PC-9 (cell line): ENCODE results near the gene MAN1A1. TPM values are rescaled to one million over a fixed set of nuclear protein-coding genes. Genes with fewer than 3 reads are reported as not detected.

ENCODE experiments used
- BruUV-seq: library from RNA; stranded (reverse); fragments of 400-500 nt; replicated peaks from 2 replicates; lab custom pipeline; 2021; lab: Mats Ljungman, UMichigan
- CTCF ChIA-PET: fragments of 300-600 bp; sonication (Branson Sonifier 250); formaldehyde crosslinking; loops from one replicate; lab custom pipeline; 2022; ENCODE audit warnings: antibody characterized with exemption; lab: Charles Lee
- POLR2A ChIA-PET: fragments of 300-600 bp; sonication (Branson Sonifier 250); formaldehyde crosslinking; loops from one replicate; lab custom pipeline; 2022; ENCODE audit warnings: antibody characterized with exemption; ENCODE audit not compliant: unreplicated experiment; lab: Charles Lee
- DNase-seq, 2 experiments: peaks; one replicate each; pipeline versions ENCODE4 v3.0.0 to v3.0.0-alpha.2; 2015 to 2022; ENCODE audit warnings: mixed read lengths in 1 of 2
- H2AFZ ChIP-seq: fragments of 200-600 bp; sonication (generic); 2 replicates; pipeline ENCODE4 v1.8.1; 2017; ENCODE audit warnings: antibody characterized with exemption
- H3F3A ChIP-seq: fragments of 200-600 bp; sonication (generic); 2 replicates; pipeline ENCODE4 v1.8.1; 2017; ENCODE audit warnings: antibody characterized with exemption, mild to moderate bottlenecking, low read depth; ENCODE audit not compliant: insufficient read depth
- H3K27ac ChIP-seq: fragments of 200-600 bp; sonication (generic); 2 replicates; pipeline ENCODE4 v1.6.1; 2016; ENCODE audit warnings: mixed run types
- H3K27me3 ChIP-seq: fragments of 200-600 bp; sonication (generic); 2 replicates; pipeline ENCODE4 v1.6.1; 2016; ENCODE audit warnings: low read depth, mixed run types; ENCODE audit not compliant: insufficient read depth
- H3K36me3 ChIP-seq: fragments of 200-600 bp; sonication (generic); 2 replicates; pipeline ENCODE4 v1.6.1; 2016; ENCODE audit warnings: low read depth, mixed run types
- H3K4me1 ChIP-seq: fragments of 200-600 bp; sonication (generic); replicated peaks from 2 replicates; pipeline ENCODE4 v1.6.1; 2016; ENCODE audit warnings: mixed run types; ENCODE audit not compliant: insufficient read depth
- H3K4me2 ChIP-seq: fragments of 200-600 bp; sonication (generic); 2 replicates; pipeline ENCODE4 v1.6.1; 2017; ENCODE audit warnings: mixed run types
- H3K4me3 ChIP-seq: fragments of 200-600 bp; sonication (generic); 2 replicates; pipeline ENCODE4 v1.6.1; 2016; ENCODE audit warnings: mixed run types
- H3K79me2 ChIP-seq: fragments of 200-600 bp; sonication (generic); 2 replicates; pipeline ENCODE4 v1.6.1; 2017; ENCODE audit warnings: low read depth, mixed run types
- H3K9me2 ChIP-seq: fragments of 200-600 bp; sonication (generic); 2 replicates; pipeline ENCODE4 v1.8.1; 2017; ENCODE audit warnings: mild to moderate bottlenecking; ENCODE audit not compliant: insufficient read depth
- H3K9me3 ChIP-seq: fragments of 200-600 bp; sonication (generic); 2 replicates; pipeline ENCODE4 v1.8.1; 2016; ENCODE audit warnings: low read depth; ENCODE audit not compliant: insufficient read depth
- H4K20me1 ChIP-seq: fragments of 200-600 bp; sonication (generic); 2 replicates; pipeline ENCODE4 v1.8.1; 2017; ENCODE audit not compliant: insufficient read depth
- EZH2 ChIP-seq: fragments of 200-600 bp; sonication (generic); IDR thresholded peaks from 2 replicates; pipeline ENCODE4 v1.8.0; 2017; ENCODE audit warnings: antibody characterized with exemption, low read depth
- intact Hi-C: fragments of 100-400 bp; cut with micrococcal nuclease; formaldehyde crosslinking; loops from one replicate; pipeline ENCODE4 v1.10.0; 2022; ENCODE audit not compliant: unreplicated experiment
- total RNA-seq: library from RNA; stranded (reverse); gene quantifications from 2 replicates; pipeline ENCODE4 v1.2.3, GENCODE V29; 2021
- TF ChIP-seq, protein P1 (sequence below): fragments of 200-600 bp; sonication (generic); conservative IDR thresholded peaks from 2 replicates; pipeline ENCODE4 v1.6.1; 2017; ENCODE audit warnings: mixed run types, antibody characterized with exemption, mild to moderate bottlenecking, moderate library complexity

Gene MAN1A1
- total RNA-seq, 1 experiment from 2014 or later, result 13.4 TPM

GRCh38 chr6:119328892-119329793, 20.4 kb downstream of the MAN1A1 start:
- Histone ChIP-seq H3K9me3 (no peaks in the 10 kb centered on the region), H3K36me3 (no peaks in the 10 kb centered on the region; the same call in 1 of the 2 replicates), H3F3A (no peaks in the 10 kb centered on the region), H3K27me3 (no peaks in the 10 kb centered on the region), H3K4me3 (no peak overlapping the region), H3K79me2 (no peaks in the 10 kb centered on the region), H3K4me2 (no peak overlapping the region), H3K27ac (no peak overlapping the region), H3K4me1 (no peaks in the 10 kb centered on the region), H4K20me1 (peaks cover 5% of the 10 kb centered on the region; the same call in 1 of the 2 replicates), H2AFZ (no peak overlapping the region), H3K9me2 (no peaks in the 10 kb centered on the region)
- no TSS peak for BruUV-seq
- intact Hi-C loops, result no loop called here
- CTCF ChIA-PET, result no interaction called here
- no peak for TF ChIP-seq EZH2
- TF ChIP-seq, protein P1, sequence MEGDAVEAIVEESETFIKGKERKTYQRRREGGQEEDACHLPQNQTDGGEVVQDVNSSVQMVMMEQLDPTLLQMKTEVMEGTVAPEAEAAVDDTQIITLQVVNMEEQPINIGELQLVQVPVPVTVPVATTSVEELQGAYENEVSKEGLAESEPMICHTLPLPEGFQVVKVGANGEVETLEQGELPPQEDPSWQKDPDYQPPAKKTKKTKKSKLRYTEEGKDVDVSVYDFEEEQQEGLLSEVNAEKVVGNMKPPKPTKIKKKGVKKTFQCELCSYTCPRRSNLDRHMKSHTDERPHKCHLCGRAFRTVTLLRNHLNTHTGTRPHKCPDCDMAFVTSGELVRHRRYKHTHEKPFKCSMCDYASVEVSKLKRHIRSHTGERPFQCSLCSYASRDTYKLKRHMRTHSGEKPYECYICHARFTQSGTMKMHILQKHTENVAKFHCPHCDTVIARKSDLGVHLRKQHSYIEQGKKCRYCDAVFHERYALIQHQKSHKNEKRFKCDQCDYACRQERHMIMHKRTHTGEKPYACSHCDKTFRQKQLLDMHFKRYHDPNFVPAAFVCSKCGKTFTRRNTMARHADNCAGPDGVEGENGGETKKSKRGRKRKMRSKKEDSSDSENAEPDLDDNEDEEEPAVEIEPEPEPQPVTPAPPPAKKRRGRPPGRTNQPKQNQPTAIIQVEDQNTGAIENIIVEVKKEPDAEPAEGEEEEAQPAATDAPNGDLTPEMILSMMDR, result no peak
- DNase-seq, result no peak
- POLR2A ChIA-PET, result no interaction called here

DNA sequence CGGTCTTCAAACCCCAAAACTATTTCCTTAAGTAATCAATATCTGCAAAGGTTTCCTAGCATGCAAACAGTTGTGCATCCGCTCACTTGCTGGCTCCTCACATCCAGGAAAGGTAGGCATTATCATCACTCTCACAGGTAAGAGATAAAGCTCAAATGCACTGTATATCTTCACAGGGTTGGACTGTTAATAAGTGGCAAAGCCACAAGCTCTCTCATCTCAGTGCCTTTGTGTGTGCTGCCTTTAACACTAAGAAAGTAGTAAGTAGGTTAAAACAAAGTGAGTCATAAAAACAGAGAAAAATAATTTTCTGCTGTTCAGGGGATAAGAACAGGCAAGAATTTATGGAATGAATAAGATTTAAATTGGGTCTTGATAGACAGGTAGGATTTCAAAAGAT, 21.3 kb downstream of the MAN1A1 start:
- H3K79me2 ChIP-seq, result no peaks in the 10 kb centered on the region
- intact Hi-C loops, result no loop called here
- TF ChIP-seq EZH2, result no peak
- TF ChIP-seq, protein P1, result no peak
- no peak overlapping the region for H3K4me2 ChIP-seq
- no peaks in the 10 kb centered on the region for H3F3A ChIP-seq
- ChIA-PET CTCF (no interaction called here), POLR2A (no interaction called here)
- H3K27ac ChIP-seq, result no peak overlapping the region
- no peak overlapping the region for H2AFZ ChIP-seq
- no TSS peak for BruUV-seq
- peaks cover 3% of the 10 kb centered on the region; the same call in 1 of the 2 replicates for H4K20me1 ChIP-seq
- H3K36me3 ChIP-seq, result no peaks in the 10 kb centered on the region; the same call in 1 of the 2 replicates
- no peak for DNase-seq
- H3K9me3 ChIP-seq, result no peaks in the 10 kb centered on the region
- H3K27me3 ChIP-seq, result no peaks in the 10 kb centered on the region
- H3K4me3 ChIP-seq, result no peak overlapping the region
- H3K9me2 ChIP-seq, result no peaks in the 10 kb centered on the region
- H3K4me1 ChIP-seq, result 0 out of 2 replicates have a peak, but pooled peaks cover 7% of the 10 kb centered on the region

DNA sequence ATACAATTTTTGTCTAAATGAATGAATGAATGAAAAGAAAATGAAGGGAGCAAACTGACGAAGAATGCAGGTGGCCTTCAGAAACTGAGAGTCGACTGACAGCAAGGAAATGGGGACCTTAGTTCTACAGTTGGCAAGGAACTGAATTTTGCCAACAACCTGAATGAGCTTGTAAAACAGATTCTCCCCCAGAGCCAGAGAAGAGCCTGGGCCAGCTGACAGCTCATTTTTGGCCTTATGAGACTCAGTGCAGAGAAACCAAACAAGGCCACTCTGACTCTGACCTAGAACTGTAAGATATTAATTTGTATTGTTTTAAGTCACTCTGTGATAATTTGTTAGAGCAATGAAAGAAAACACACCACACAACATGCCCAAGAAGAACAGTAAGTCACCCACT, 21.8 kb downstream of the MAN1A1 start:
- no peaks in the 10 kb centered on the region for H3K27me3 ChIP-seq
- H3K36me3 ChIP-seq, result no peaks in the 10 kb centered on the region; the same call in 1 of the 2 replicates
- ChIA-PET POLR2A (no interaction called here), CTCF (no interaction called here)
- TF ChIP-seq, protein P1, result no peak
- TF ChIP-seq EZH2, result no peak
- no peak overlapping the region for H3K27ac ChIP-seq
- intact Hi-C loops, result no loop called here
- no peaks in the 10 kb centered on the region for H3K79me2 ChIP-seq
- H3K4me3 ChIP-seq, result no peak overlapping the region
- no peaks in the 10 kb centered on the region for H3K9me3 ChIP-seq
- H2AFZ ChIP-seq, result no peak overlapping the region
- BruUV-seq, result no TSS peak
- no peaks in the 10 kb centered on the region for H3F3A ChIP-seq
- no peak for DNase-seq
- H3K4me1 ChIP-seq, result 0 out of 2 replicates have a peak, but pooled peaks cover 7% of the 10 kb centered on the region
- H4K20me1 ChIP-seq, result no peaks in the 10 kb centered on the region
- no peaks in the 10 kb centered on the region for H3K9me2 ChIP-seq
- H3K4me2 ChIP-seq, result no peak overlapping the region
